HG03565 (cell line): ENCODE results near the gene CYP4F3.
"Not testable (repeated sequence)": the region's sequence is repeated elsewhere in the genome, so short reads cannot be mapped to it uniquely, and the experiment has no call there.

ENCODE experiments used
- ATAC-seq: cut with Tn5 transposase; IDR thresholded peaks from one replicate; pipeline ENCODE4 v1.9.1; 2021; ENCODE audit warnings: mild to moderate bottlenecking, moderate library complexity; ENCODE audit not compliant: unreplicated experiment

The CYP4F3 gene

DNA sequence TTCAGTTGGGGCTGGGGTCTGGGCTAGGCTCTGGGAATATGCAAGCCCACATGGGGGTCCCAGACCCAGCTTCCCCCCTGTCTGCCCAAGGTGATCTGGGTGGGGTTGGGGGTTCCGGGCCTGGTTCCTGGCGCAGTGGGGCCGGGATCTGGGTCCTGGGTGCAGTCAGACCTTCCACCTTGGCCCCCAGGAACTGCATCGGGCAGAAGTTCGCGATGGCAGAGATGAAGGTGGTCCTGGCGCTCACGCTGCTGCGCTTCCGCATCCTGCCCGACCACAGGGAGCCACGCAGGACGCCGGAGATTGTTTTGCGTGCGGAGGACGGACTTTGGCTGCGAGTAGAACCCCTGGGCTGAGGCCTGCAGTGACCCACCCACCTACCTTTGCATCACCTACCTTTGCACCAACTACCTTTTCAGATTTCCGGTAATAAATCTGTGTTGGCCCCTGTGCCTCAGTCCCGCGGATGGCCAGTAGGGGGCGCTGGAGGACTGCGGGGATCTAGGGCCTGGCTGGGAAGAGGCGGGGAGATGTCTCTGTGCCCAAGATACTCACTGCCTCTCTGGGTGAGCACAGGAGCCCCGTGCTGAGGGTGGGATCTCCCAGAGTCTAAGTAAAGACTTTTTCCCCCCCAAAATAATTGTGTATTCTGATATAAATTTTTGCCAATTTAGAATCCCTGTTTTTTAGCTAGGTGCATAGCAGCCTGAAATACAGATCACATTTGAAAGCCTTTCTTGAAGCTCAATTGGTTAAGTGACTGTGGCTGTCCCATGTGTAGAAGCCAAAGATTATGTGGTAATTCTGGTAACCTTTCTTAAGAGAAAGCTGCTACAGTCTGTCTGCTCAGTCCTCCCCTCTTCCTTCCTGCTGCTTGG lies 11.5 kb upstream of the CYP4F3 start:
- ATAC-seq, result no peak

GRCh38 chr19:15631817-15632216 lies 8.9 kb upstream of the CYP4F3 start:
- ATAC-seq, result no peak

- no peak for ATAC-seq
These were observed 7.4 kb upstream of the CYP4F3 start for GRCh38 chr19:15633082-15633835.

DNA sequence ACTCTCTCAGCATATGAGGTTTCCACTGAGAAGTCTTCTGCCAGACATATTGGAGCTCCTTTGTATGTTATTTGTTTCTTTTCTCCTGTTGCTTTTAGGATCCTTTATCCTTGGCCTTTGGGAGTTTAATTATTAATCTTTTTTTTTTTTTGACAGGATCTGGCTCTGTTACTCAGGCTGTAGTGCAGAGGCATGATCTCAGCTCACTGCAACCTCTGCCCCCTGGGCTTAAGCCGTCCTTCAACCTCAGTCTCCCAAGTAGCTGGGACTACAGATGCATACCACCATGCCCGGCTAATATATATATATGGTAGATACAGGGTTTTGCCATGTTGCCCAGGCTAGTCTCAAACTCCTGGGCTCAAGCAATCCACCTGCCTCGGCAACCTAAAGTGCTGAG lies 6.6 kb upstream of the CYP4F3 start:
- ATAC-seq, result no peak

GRCh38 chr19:15635016-15635805 lies 5.5 kb upstream of the CYP4F3 start:
- no peak for ATAC-seq

- ATAC-seq, result no peak
These were observed 4.7 kb upstream of the CYP4F3 start for GRCh38 chr19:15636026-15636425.

GRCh38 chr19:15639596-15639995 lies 1.1 kb upstream of the CYP4F3 start:
- no peak for ATAC-seq

- no peak for ATAC-seq
These were observed 354 bp downstream of the CYP4F3 start for GRCh38 chr19:15640904-15641597.

- no peak for ATAC-seq
These were observed 1.3 kb downstream of the CYP4F3 start for GRCh38 chr19:15641901-15642491.

DNA sequence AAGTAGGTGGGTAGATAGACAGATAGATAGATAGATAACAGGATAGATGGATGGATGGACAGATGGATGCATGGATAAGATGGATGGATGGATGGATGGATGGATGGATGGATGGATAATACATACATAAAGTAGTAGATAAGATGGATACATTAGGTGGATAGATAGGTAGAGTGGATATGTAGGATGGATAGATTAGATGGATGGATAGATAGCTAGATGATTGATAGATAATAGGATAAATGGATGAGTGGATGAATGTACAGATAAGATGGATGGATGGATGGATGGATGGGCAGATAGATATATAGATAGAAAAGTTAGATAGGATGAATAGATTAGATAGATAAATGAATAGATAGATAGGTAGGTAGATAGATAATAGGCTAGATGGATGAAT lies 2.1 kb downstream of the CYP4F3 start:
- ATAC-seq, result no peak

DNA sequence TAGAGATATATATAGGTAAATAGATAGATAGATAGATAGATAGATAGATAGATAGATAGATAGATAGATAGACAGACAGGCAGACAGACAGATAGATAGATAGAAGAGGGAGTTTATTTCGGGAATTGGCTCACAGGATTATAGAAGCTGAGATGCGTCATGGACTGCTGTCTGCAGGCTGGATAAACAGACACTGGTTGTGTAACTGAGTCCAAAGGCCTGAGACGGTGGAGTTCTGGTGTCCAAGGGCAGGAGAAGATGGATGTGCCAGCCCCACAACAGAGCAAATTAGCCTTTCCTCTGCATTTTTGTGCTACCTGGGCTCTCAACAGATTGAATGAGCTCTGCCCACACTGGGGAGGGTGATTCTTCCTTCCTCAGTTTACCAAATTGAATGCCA lies 2.7 kb downstream of the CYP4F3 start:
- ATAC-seq, result no peak

GRCh38 chr19:15644066-15644741 lies 3.5 kb downstream of the CYP4F3 start:
- ATAC-seq, result no peak

- ATAC-seq, result no peak
These were observed 4.1 kb downstream of the CYP4F3 start for GRCh38 chr19:15644816-15645215.

GRCh38 chr19:15649526-15649925 lies 8.8 kb downstream of the CYP4F3 start:
- no peak for ATAC-seq

DNA sequence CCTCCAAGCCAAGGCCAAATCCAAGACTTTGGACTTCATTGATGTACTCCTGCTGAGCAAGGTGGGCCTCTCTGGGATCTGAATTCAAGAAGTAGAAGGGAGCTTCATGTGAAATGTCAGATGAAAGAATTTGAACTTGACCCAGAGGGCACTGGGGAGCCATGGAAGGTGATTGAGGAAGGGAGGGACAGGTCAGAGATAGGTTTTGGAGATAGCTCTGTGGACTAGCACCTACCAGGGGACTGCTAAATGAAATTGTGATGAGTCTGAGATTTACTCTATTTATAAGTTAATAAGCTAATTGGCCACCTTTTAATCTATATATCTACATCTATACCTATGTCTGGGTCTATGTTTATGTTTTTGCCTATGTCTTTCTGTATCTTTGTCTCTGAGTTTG lies 9.4 kb downstream of the CYP4F3 start:
- ATAC-seq, result not testable (repeated sequence)

DNA sequence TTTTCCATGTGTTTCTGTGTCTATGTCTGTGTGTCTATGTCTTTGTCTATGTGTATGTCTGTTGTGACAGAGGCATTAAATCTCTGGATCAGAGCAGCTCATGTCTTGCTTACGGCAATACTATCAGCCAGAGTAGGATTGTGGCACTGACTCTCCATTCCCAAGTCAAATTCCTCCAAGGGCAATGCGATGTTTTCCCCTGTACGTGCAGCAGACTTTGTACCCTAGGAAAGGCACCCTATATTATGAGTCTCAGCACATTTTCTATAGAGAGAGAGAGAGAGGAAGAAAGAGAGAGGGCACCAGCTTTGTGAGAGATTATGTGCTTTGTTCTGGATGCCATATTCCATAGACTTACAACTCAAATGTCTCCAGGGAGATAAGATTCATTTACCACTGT lies 11.1 kb downstream of the CYP4F3 start:
- ATAC-seq, result no peak

DNA sequence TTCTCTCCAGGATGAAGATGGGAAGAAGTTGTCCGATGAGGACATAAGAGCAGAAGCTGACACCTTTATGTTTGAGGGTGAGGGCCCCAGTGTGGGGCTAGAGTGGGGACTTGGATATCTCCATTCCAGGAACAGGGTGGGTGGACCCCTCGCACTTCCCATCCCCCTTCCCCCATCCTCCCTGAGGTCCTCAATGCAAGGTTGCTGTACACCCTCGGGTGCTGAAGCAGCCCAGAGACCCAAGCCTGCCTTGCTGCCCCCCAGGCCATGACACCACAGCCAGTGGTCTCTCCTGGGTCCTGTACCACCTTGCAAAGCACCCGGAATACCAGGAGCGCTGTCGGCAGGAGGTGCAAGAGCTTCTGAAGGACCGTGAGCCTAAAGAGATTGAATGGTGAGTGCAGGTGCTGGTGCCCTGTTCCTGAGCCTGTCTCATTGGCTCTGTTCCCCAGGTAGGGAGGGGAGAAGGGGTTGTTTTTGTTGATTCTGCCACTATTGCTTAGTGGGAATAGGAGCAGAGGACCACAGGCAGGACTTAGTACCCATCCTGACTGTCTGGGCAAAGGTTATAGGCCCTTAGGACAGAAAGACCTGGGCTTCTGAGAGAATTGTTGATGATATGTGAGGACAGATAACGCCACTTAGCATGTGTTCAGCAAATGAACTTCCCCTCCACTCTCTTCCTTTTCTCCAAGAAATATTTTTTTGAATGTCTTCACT lies 12.0 kb downstream of the CYP4F3 start:
- ATAC-seq, result no peak

DNA sequence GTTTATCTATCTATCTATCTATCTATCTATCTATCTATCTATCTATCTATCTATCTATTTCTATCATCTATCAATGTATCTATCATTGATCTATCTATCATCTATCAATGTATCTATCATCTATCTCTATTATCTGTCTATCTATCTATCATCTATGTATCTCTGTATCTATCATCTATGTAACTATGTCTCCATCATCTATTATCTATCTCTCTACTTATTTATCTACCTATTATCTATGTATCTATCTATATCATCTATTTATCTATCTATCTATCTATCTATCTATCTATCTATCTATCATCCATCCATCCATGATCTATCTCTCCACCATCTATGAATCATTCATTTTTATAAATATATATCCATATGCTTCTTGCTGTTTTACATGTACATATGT lies 15.8 kb downstream of the CYP4F3 start:
- no peak for ATAC-seq

DNA sequence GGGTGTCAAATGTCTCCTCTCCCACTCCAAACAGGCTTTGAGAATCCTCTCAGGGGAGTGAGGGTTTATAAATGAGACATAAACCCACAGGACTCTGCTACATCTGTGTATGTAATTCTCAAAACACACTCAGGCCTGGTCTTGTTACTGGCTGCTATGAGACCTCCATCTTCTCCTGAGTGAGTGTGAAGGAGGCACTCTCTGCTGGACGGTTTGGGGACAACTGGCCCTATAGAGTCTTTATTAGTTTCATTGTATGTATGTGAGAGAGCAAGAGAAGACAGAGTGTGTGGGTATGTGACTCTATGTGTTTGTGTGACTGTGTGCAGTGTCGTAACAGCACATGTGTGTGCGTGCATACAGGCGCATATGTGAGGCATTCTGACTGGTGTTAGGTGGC lies 22.6 kb downstream of the CYP4F3 start:
- no peak for ATAC-seq
